ENCODE data around the gene STK11IP. TPM values are rescaled to one million over a fixed set of nuclear protein-coding genes. Genes with fewer than 3 reads are reported as not detected.

STK11IP gene
- total RNA-seq, 2 experiments from 2014 or later: 28.4 to 31.5 TPM

Other genes with a start within 250 kb of the STK11IP start
- 10 to 100 TPM; 40.1 to 44.4 TPM for gene DNPEP, start 209.9 kb upstream of the STK11IP start, total RNA-seq
- not detected for gene DES, start 179.5 kb upstream of the STK11IP start, total RNA-seq
- 1 to 10 TPM in 1 of 2 experiments, under 1 TPM in 1; 0.20 to 1.1 TPM for gene SPEG, start 163.0 kb upstream of the STK11IP start, total RNA-seq
- gene GMPPA, start 99.0 kb upstream of the STK11IP start, total RNA-seq: 10 to 100 TPM; 41.0 to 42.3 TPM
- under 1 TPM in 1 of 2 experiments, not detected in 1; 0.13 TPM for gene ASIC4, start 83.4 kb upstream of the STK11IP start, total RNA-seq
- gene CHPF, start 54.0 kb upstream of the STK11IP start, total RNA-seq: 10 to 100 TPM; 14.5 to 14.9 TPM
- 1 to 10 TPM in 1 of 2 experiments, under 1 TPM in 1; 0.95 to 1.0 TPM for gene TMEM198, start 53.8 kb upstream of the STK11IP start, total RNA-seq
- gene OBSL1, start 26.3 kb upstream of the STK11IP start, total RNA-seq: not detected
- gene INHA, start 25.5 kb upstream of the STK11IP start, total RNA-seq: not detected
- not detected for gene SLC4A3, start 29.8 kb downstream of the STK11IP start, total RNA-seq

Data from activated CD4-positive, alpha-beta memory T cell treated with anti-CD3 and anti-CD28 coated beads, Interleukin-2, amount 10 ng/mL, durations not matched to agents 7 days and 5 days (primary cell).